ENCODE measurements around the gene VPS11. TPM values are rescaled to one million over a fixed set of nuclear protein-coding genes. Genes with fewer than 3 reads are reported as not detected.

Gene VPS11
- total and polyA plus RNA-seq, 10 of the 15 experiments (the other 5 are each of a cell fraction or from before 2014, with no cell fraction given): 15.8 to 26.4 (median 24.5) TPM

GRCh38 chr11:119084663-119085436 is 17.2 kb downstream of the VPS11 start, which contains the start of gene HMBS:
TSS of gene HMBS (plus strand) at chr11:119084881. CDS start at chr11:119085034, 153 bp downstream.
- Histone ChIP-seq H3K27me3 (replicated peaks in 1 of 2; ENCODE audit: control insufficient read depth in 2 of 2, insufficient read depth in 2 of 2, low read length in 1 of 2) (no peaks in the 10 kb centered on the region), H3K4me3 (peak within 1 kb of the TSS; percentile 97), H3K4me2 (ENCODE audit: control insufficient read depth, insufficient read depth) (peak within 1 kb of the TSS; percentile 97), H3K9ac (ENCODE audit: control insufficient read depth, insufficient read depth, low read length) (peak within 1 kb of the TSS; percentile 62), H3K27ac (ENCODE audit: control insufficient read depth, insufficient read depth) (peak within 1 kb of the TSS; percentile 94), H2AFZ (ENCODE audit: control insufficient read depth, low read depth, low read length) (peak within 1 kb of the TSS; percentile 96), H3K4me1 (ENCODE audit: control insufficient read depth, insufficient read depth, low read length) (peaks cover 10% of the 10 kb centered on the region), H3K9me3 (replicated peaks; ENCODE audit: control insufficient read depth, insufficient read depth, low read length) (no peaks in the 10 kb centered on the region), H4K20me1 (ENCODE audit: control insufficient read depth, insufficient read depth) (no peaks in the 10 kb centered on the region), H3K79me2 (ENCODE audit: control insufficient read depth, insufficient read depth, low read length) (peaks cover 12% of the 10 kb centered on the region), H3K36me3 (ENCODE audit: control insufficient read depth in 2 of 2, insufficient read depth in 2 of 2, low read length in 1 of 2) (peaks cover 6 to 10% of the 10 kb centered on the region in 2 experiments; a peak in 3 of 4 replicates)
- ChIA-PET RAD21 (ENCODE audit: unreplicated experiment) (interaction anchor here (0.5 to 2.3 kb wide), 17 partner anchors 10 to 239 kb away, joined by 3 to 16 read pairs (median 4); partner anchors contain the start of genes C2CD2L, CBL, DPAGT1 and HINFP), SMC1A (ENCODE audit: uncharacterized antibody, unreplicated experiment) (interaction anchor here (0.6 to 2.1 kb wide), 6 partner anchors 15 to 67 kb away, joined by 3 to 9 read pairs (median 4); partner anchors contain the start of genes C2CD2L, DPAGT1, RPS25 and TRAPPC4), CTCF (interaction anchor here (0.6 to 2.8 kb wide), 17 partner anchors 10 to 1941 kb away, joined by 3 to 11 read pairs (median 3); partner anchors contain the start of genes C2CD2L, DDX6, HYOU1 and VPS11), POLR2A (interaction anchor here (0.5 to 5.4 kb wide), 26 partner anchors 12 to 1358 kb away, joined by 3 to 69 read pairs (median 4); partner anchors contain the start of genes C2CD2L, CBL, CENATAC and DPAGT1)
- FAIRE-seq (peak; percentile 91), DNase-seq (ENCODE audit: low read depth, low spot score) (peak; percentile 79), ATAC-seq (peak; percentile 95)
- in situ Hi-C loops (cut with MboI) (no loop called here), intact Hi-C loops (cut with micrococcal nuclease; ENCODE audit: unreplicated experiment) (loop anchor here (1.0 kb wide), 1 partner anchor 18 kb away; the partner anchor contains the start of gene VPS11)
- BruUV-seq (replicated peaks): no TSS peak
- 2% methylated on average over 44 of the region's 45 CpGs for WGBS (ENCODE audit: insufficient coverage, insufficient replicate concordance, low lambda C conversion rate, missing lambda C conversion rate)
- TF ChIP-seq PAX8 (IDR thresholded peaks at IDR 0.05): no peak
- no peak for TF ChIP-seq BCLAF1 (IDR thresholded peaks at IDR 0.05)
- no peak for TF ChIP-seq NFXL1 (IDR thresholded peaks at IDR 0.05; ENCODE audit: borderline replicate concordance)
- TF ChIP-seq SP1 (IDR thresholded peaks at IDR 0.05; ENCODE audit: low read depth, low read length): peak; percentile 63
- TF ChIP-seq ETV6 (conservative IDR thresholded peaks at IDR 0.05 in 1 of 2, IDR thresholded peaks at IDR 0.05 in 1 of 2; ENCODE audit: borderline replicate concordance in 1 of 2, low read depth in 1 of 2): no peak
- no peak for TF ChIP-seq FOXM1 (IDR thresholded peaks at IDR 0.05; ENCODE audit: low read depth, low read length)
- TF ChIP-seq, protein P1, sequence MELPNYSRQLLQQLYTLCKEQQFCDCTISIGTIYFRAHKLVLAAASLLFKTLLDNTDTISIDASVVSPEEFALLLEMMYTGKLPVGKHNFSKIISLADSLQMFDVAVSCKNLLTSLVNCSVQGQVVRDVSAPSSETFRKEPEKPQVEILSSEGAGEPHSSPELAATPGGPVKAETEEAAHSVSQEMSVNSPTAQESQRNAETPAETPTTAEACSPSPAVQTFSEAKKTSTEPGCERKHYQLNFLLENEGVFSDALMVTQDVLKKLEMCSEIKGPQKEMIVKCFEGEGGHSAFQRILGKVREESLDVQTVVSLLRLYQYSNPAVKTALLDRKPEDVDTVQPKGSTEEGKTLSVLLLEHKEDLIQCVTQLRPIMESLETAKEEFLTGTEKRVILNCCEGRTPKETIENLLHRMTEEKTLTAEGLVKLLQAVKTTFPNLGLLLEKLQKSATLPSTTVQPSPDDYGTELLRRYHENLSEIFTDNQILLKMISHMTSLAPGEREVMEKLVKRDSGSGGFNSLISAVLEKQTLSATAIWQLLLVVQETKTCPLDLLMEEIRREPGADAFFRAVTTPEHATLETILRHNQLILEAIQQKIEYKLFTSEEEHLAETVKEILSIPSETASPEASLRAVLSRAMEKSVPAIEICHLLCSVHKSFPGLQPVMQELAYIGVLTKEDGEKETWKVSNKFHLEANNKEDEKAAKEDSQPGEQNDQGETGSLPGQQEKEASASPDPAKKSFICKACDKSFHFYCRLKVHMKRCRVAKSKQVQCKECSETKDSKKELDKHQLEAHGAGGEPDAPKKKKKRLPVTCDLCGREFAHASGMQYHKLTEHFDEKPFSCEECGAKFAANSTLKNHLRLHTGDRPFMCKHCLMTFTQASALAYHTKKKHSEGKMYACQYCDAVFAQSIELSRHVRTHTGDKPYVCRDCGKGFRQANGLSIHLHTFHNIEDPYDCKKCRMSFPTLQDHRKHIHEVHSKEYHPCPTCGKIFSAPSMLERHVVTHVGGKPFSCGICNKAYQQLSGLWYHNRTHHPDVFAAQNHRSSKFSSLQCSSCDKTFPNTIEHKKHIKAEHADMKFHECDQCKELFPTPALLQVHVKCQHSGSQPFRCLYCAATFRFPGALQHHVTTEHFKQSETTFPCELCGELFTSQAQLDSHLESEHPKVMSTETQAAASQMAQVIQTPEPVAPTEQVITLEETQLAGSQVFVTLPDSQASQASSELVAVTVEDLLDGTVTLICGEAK (IDR thresholded peaks at IDR 0.05; ENCODE audit: borderline replicate concordance): peak; percentile 81
- no peak for TF ChIP-seq MYB (IDR thresholded peaks at IDR 0.05; ENCODE audit: borderline replicate concordance, low read depth, low read length)
- peak; percentile 100 for TF ChIP-seq ZNF384 (IDR thresholded peaks at IDR 0.05; ENCODE audit: borderline replicate concordance, low read depth, low read length)
- no peak for TF ChIP-seq CBX3 (IDR thresholded peaks at IDR 0.05; ENCODE audit: borderline replicate concordance, low read depth)
- TF ChIP-seq, protein P2, sequence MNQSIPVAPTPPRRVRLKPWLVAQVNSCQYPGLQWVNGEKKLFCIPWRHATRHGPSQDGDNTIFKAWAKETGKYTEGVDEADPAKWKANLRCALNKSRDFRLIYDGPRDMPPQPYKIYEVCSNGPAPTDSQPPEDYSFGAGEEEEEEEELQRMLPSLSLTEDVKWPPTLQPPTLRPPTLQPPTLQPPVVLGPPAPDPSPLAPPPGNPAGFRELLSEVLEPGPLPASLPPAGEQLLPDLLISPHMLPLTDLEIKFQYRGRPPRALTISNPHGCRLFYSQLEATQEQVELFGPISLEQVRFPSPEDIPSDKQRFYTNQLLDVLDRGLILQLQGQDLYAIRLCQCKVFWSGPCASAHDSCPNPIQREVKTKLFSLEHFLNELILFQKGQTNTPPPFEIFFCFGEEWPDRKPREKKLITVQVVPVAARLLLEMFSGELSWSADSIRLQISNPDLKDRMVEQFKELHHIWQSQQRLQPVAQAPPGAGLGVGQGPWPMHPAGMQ (IDR thresholded peaks at IDR 0.05; ENCODE audit: borderline replicate concordance): no peak
- no peak for TF ChIP-seq HDAC6 (IDR thresholded peaks at IDR 0.05; ENCODE audit: unreplicated experiment)
- 0 out of 2 replicates have a peak, but pooled peaks have one; percentile 47 for TF ChIP-seq ESRRA (IDR thresholded peaks at IDR 0.05; ENCODE audit: low read length)

Measured in GM12878 (cell line).